ENCODE results near the gene INPP5F. TPM values are rescaled to one million over a fixed set of nuclear protein-coding genes. Genes with fewer than 3 reads are reported as not detected.

INPP5F gene
- total RNA-seq, 6 experiments from 2014 or later = 2.0 to 3.9 (median 2.5) TPM

DNA sequence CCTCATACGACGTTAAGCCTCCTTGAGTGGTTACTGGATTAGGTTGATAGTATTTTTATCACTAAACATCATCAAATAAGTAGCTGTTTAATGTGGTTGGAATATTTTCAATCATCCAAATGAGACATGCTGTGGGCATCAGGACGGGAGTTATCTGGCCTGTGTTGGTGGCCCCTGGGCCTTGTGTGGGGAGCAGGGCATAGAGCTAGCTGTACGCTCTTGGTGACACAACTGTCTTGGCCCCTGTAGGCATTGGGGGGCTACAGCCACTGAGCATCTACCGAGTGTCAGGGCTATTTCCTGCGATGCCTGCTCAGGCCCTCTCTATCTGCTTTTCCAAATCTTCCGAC lies 46.4 kb upstream of the INPP5F start:
- TF ChIP-seq, protein P1, sequence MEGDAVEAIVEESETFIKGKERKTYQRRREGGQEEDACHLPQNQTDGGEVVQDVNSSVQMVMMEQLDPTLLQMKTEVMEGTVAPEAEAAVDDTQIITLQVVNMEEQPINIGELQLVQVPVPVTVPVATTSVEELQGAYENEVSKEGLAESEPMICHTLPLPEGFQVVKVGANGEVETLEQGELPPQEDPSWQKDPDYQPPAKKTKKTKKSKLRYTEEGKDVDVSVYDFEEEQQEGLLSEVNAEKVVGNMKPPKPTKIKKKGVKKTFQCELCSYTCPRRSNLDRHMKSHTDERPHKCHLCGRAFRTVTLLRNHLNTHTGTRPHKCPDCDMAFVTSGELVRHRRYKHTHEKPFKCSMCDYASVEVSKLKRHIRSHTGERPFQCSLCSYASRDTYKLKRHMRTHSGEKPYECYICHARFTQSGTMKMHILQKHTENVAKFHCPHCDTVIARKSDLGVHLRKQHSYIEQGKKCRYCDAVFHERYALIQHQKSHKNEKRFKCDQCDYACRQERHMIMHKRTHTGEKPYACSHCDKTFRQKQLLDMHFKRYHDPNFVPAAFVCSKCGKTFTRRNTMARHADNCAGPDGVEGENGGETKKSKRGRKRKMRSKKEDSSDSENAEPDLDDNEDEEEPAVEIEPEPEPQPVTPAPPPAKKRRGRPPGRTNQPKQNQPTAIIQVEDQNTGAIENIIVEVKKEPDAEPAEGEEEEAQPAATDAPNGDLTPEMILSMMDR (IDR thresholded peaks at IDR 0.05) = no peak
- no peak for TF ChIP-seq POLR2A (IDR thresholded peaks at IDR 0.05)
- Histone ChIP-seq H3K27me3 (no peaks in the 10 kb centered on the region), H3K36me3 (peaks cover 0 to 24% (median 10%) of the 10 kb centered on the region in 4 donors), H3K9me3 (no peaks in the 10 kb centered on the region), H3K4me1 (no peaks in the 10 kb centered on the region), H3K4me3 (no peak overlapping the region), H3K27ac (no peak overlapping the region)
- DNase-seq = no peak
- intact Hi-C loops (cut with DNase I) = no loop called here
- ATAC-seq = no peak
- 80% methylated on average over 1 of the region's 7 CpGs for WGBS (ENCODE audit: insufficient coverage, low coverage, low lambda C conversion rate, missing lambda C conversion rate)

DNA sequence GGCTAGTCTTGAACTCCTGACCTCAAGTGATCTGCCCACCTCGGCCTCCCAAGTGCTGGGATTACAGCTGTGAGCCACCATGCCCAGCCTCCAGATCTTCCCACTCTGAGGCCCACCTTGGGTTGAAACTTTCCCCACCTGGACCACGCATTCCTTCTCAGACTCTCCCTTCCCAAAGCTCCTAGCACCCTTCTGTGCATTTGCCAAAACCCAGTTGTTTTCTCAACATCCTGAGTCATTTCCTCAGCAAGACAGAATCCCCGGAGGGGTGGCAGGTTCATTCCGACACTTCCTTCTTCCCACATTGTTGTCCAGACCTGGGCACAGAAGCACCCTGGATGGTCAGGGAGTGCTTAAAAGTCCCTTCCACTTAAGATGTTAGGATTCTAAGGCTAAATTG lies 45.8 kb upstream of the INPP5F start:
- ATAC-seq = peak in 2 of 4 donors; percentile 42 to 44

DNA sequence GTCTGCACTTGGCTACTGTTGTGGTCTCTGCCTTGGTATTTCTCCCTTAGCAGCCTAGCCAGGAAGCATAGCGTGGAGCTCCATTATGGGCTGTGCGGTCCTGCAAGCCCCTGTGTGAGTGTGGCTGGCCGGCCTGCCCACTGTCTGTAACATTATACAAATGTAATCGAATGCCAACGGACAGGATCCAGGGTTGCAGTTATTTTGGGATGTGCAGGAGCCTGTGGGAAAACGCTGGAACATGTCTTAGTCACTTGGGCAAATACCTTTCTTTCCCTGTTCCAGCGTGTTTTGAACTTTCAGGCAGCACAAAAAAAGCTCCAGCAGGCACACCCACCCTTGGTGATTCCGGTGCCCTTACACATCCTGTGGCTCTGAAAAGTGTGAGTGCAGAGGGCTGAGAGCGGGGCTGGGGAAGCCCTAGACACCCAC lies 45.2 kb upstream of the INPP5F start:
- no peaks in the 10 kb centered on the region for H3K9me3 ChIP-seq
- TF ChIP-seq, protein P1 (IDR thresholded peaks at IDR 0.05) = no peak
- TF ChIP-seq POLR2A (IDR thresholded peaks at IDR 0.05) = no peak
- H3K27ac ChIP-seq = no peak overlapping the region
- H3K36me3 ChIP-seq = peaks cover 0 to 22% (median 10%) of the 10 kb centered on the region in 4 donors
- no peaks in the 10 kb centered on the region for H3K27me3 ChIP-seq
- WGBS (ENCODE audit: insufficient coverage, low coverage, low lambda C conversion rate, missing lambda C conversion rate) = 69% methylated on average over 8 of the region's 9 CpGs
- intact Hi-C loops (cut with DNase I) = no loop called here
- no peaks in the 10 kb centered on the region for H3K4me1 ChIP-seq
- DNase-seq (no peak), ATAC-seq (no peak)
- no peak overlapping the region for H3K4me3 ChIP-seq

More for the DNA sequence above, 45.8 kb upstream of the INPP5F start:
- TF ChIP-seq, protein P1 (IDR thresholded peaks at IDR 0.05) = no peak
- no peak for TF ChIP-seq POLR2A (IDR thresholded peaks at IDR 0.05)
- intact Hi-C loops (cut with DNase I) = no loop called here
- Histone ChIP-seq H3K4me1 (no peaks in the 10 kb centered on the region), H3K4me3 (no peak overlapping the region), H3K27ac (no peak overlapping the region), H3K27me3 (no peaks in the 10 kb centered on the region), H3K36me3 (peaks cover 0 to 22% (median 10%) of the 10 kb centered on the region in 4 donors), H3K9me3 (no peaks in the 10 kb centered on the region)
- WGBS (ENCODE audit: insufficient coverage, low coverage, low lambda C conversion rate, missing lambda C conversion rate) = 62% methylated on average over 4 of the region's 4 CpGs
- DNase-seq = no peak

DNA sequence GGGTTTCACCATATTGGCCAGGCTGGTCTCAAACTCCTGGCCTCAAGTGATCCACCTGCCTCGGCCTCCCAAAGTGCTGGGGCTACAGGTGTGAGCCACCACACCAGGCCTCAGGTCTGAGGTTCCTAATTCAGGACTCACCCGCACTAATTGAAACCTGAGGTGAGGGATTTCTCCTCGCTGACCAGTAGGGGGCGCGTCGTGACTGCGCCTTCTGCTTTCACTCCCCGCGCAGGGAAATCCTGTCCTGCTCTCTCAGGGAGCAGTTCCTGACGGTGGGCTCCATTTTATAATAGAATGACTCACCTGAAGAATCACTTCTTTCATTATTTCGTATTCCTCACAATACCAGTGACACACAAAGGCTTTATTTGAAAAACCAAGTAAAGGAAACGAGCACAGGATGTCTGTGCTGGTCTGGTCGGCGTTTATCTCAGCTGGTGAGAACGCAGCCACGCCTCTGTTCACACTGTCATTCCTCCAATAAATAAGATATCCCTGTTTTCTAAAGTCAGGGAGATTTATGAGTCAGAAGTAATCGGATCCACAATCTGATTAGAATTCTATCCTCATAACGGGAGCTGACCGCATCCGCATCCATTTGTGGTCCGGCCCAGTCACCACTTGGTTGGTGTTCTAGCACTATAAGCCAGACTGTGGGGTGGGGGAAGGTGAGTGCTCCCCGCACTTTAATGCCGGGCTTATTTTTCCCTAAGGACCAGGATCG lies 39.2 kb upstream of the INPP5F start:
- Histone ChIP-seq H3K4me1 (no peaks in the 10 kb centered on the region), H3K36me3 (no peaks in the 10 kb centered on the region), H3K27me3 (no peaks in the 10 kb centered on the region), H3K4me3 (no peak overlapping the region), H3K9me3 (no peaks in the 10 kb centered on the region), H3K27ac (peak overlapping the region in 1 of 3 donors; percentile 12)
- TF ChIP-seq, protein P1 (IDR thresholded peaks at IDR 0.05) = peak; percentile 77 to 96 (median 94)
- TF ChIP-seq POLR2A (IDR thresholded peaks at IDR 0.05) = no peak
- intact Hi-C loops (cut with DNase I) = loop anchor here in 1 of 2 donors (5.0 kb wide), 1 partner anchor 171 kb away; no protein-coding TSS in a partner anchor
- ATAC-seq = peak; percentile 96 to 99 (median 97)
- peak; percentile 78 to 84 (median 83) for DNase-seq
- whole genome bisulfite sequencing (ENCODE audit: insufficient coverage, low coverage, low lambda C conversion rate, missing lambda C conversion rate) = 30% methylated on average over 23 of the region's 24 CpGs

Data from right lobe of liver (tissue), 6 donors.